ENCODE data around the gene CDK9. TPM values are rescaled to one million over a fixed set of nuclear protein-coding genes. Genes with fewer than 3 reads are reported as not detected.

Gene CDK9
- polyA plus RNA-seq (2012; ENCODE audit: insufficient read length, low read depth) = 123 TPM

- TF ChIP-seq FOXP2 (optimal IDR thresholded peaks at IDR 0.05; ENCODE audit: borderline replicate concordance, extremely low read depth, extremely low read length, insufficient read depth) (peak; percentile 19), SIN3A (IDR thresholded peaks at IDR 0.05; ENCODE audit: borderline replicate concordance, insufficient read depth, low read length) (no peak), TAF1 (IDR thresholded peaks at IDR 0.05; ENCODE audit: borderline replicate concordance, insufficient read depth, low read length) (peak; percentile 61; the same call in 1 of the 2 replicates), POLR2AphosphoS5 (IDR thresholded peaks at IDR 0.05; ENCODE audit: low read depth, low read length) (peak; percentile 58), REST (IDR thresholded peaks at IDR 0.05; ENCODE audit: insufficient read depth in 1 of 2, low read depth in 2 of 2, low read length in 2 of 2) (no peak)
These were observed at the start of gene CDK9 for GRCh38 chr9:127785933-127786772. Gene CDK9 (plus strand): TSS chr9:127786034. CDS start chr9:127786149, 115 bp downstream.

- TF ChIP-seq FOXP2 (optimal IDR thresholded peaks at IDR 0.05; ENCODE audit: borderline replicate concordance, extremely low read depth, extremely low read length, insufficient read depth) = no peak
- no peak for TF ChIP-seq POLR2AphosphoS5 (IDR thresholded peaks at IDR 0.05; ENCODE audit: low read depth, low read length)
- TF ChIP-seq SIN3A (IDR thresholded peaks at IDR 0.05; ENCODE audit: borderline replicate concordance, insufficient read depth, low read length) = no peak
- no peak for TF ChIP-seq TAF1 (IDR thresholded peaks at IDR 0.05; ENCODE audit: borderline replicate concordance, insufficient read depth, low read length)
These were observed 47.2 kb upstream of the CDK9 start for GRCh38 chr9:127738666-127739065.

GRCh38 chr9:127739614-127740330 is 46.1 kb upstream of the CDK9 start:
- no peak for TF ChIP-seq TAF1 (IDR thresholded peaks at IDR 0.05; ENCODE audit: borderline replicate concordance, insufficient read depth, low read length)
- TF ChIP-seq FOXP2 (optimal IDR thresholded peaks at IDR 0.05; ENCODE audit: borderline replicate concordance, extremely low read depth, extremely low read length, insufficient read depth) = no peak

GRCh38 chr9:127741831-127742434 is 43.9 kb upstream of the CDK9 start:
- no peak for TF ChIP-seq FOXP2 (optimal IDR thresholded peaks at IDR 0.05; ENCODE audit: borderline replicate concordance, extremely low read depth, extremely low read length, insufficient read depth)
- TF ChIP-seq POLR2AphosphoS5 (IDR thresholded peaks at IDR 0.05; ENCODE audit: low read depth, low read length) = no peak
- no peak for TF ChIP-seq TAF1 (IDR thresholded peaks at IDR 0.05; ENCODE audit: borderline replicate concordance, insufficient read depth, low read length)
- TF ChIP-seq REST (IDR thresholded peaks at IDR 0.05; ENCODE audit: insufficient read depth in 1 of 2, low read depth in 2 of 2, low read length in 2 of 2) = no peak
- no peak for TF ChIP-seq SIN3A (IDR thresholded peaks at IDR 0.05; ENCODE audit: borderline replicate concordance, insufficient read depth, low read length)

- TF ChIP-seq SIN3A (IDR thresholded peaks at IDR 0.05; ENCODE audit: borderline replicate concordance, insufficient read depth, low read length) = no peak
- no peak for TF ChIP-seq REST (IDR thresholded peaks at IDR 0.05; ENCODE audit: insufficient read depth in 1 of 2, low read depth in 2 of 2, low read length in 2 of 2)
- no peak for TF ChIP-seq FOXP2 (optimal IDR thresholded peaks at IDR 0.05; ENCODE audit: borderline replicate concordance, extremely low read depth, extremely low read length, insufficient read depth)
- no peak for TF ChIP-seq POLR2AphosphoS5 (IDR thresholded peaks at IDR 0.05; ENCODE audit: low read depth, low read length)
- TF ChIP-seq TAF1 (IDR thresholded peaks at IDR 0.05; ENCODE audit: borderline replicate concordance, insufficient read depth, low read length) = no peak
These were observed 43.3 kb upstream of the CDK9 start for GRCh38 chr9:127742435-127743088.

All from PFSK-1 (cell line).